Measurements from ENCODE around the gene BLMH.

- TF ChIP-seq CTCF (conservative IDR thresholded peaks at IDR 0.05; ENCODE audit: low read depth in 2 of 2) = no peak
- peak; percentile 62 for TF ChIP-seq CREB1 (CRISPR knock-in tag; IDR thresholded peaks at IDR 0.05; ENCODE audit: low read depth)
- no peak for TF ChIP-seq EZH2 (IDR thresholded peaks at IDR 0.05; ENCODE audit: low read depth, unreplicated experiment)
- peak; percentile 66 for TF ChIP-seq POLR2AphosphoS5 (IDR thresholded peaks at IDR 0.05; ENCODE audit: low read depth)
- TF ChIP-seq ETS1 (IDR thresholded peaks at IDR 0.05) = no peak
Measured at GRCh38 chr17:30291543-30292285, at the start of gene BLMH.
